GM18511 (cell line): ENCODE results near the gene AOAH.
"Not testable (repeated sequence)": the region's sequence is repeated elsewhere in the genome, so short reads cannot be mapped to it uniquely, and the experiment has no call there.

ENCODE experiments used
- ATAC-seq: cut with Tn5 transposase; IDR thresholded peaks from one replicate; pipeline ENCODE4 v1.9.1; 2021; ENCODE audit warnings: mild to moderate bottlenecking, moderate library complexity; ENCODE audit not compliant: unreplicated experiment

Gene AOAH

GRCh38 chr7:36514289-36515243 is 209.7 kb downstream of the AOAH start:
- ATAC-seq = no peak

GRCh38 chr7:36513393-36513792 is 210.9 kb downstream of the AOAH start:
- no peak for ATAC-seq

- ATAC-seq = no peak
Measured at GRCh38 chr7:36512616-36513015, 211.7 kb downstream of the AOAH start.

- ATAC-seq = no peak
Measured at GRCh38 chr7:36509962-36510361, 214.3 kb downstream of the AOAH start.

GRCh38 chr7:36507475-36508440 is 216.5 kb downstream of the AOAH start:
- no peak for ATAC-seq

GRCh38 chr7:36506820-36507219 is 217.5 kb downstream of the AOAH start:
- no peak for ATAC-seq

- ATAC-seq = no peak
Measured at GRCh38 chr7:36506130-36506798, 218.0 kb downstream of the AOAH start.

GRCh38 chr7:36504617-36505016 is 219.7 kb downstream of the AOAH start:
- not testable (repeated sequence) for ATAC-seq

- ATAC-seq = not testable (repeated sequence)
Measured at GRCh38 chr7:36504216-36504615, 220.1 kb downstream of the AOAH start.

- no peak for ATAC-seq
Measured at GRCh38 chr7:36497775-36498174, 226.5 kb downstream of the AOAH start.

- not testable (repeated sequence) for ATAC-seq
Measured at GRCh38 chr7:36497176-36497575, 227.1 kb downstream of the AOAH start.

GRCh38 chr7:36496576-36496975 is 227.7 kb downstream of the AOAH start:
- ATAC-seq = no peak

- ATAC-seq = no peak
Measured at GRCh38 chr7:36491317-36491716, 233.0 kb downstream of the AOAH start.

- ATAC-seq = no peak
Measured at GRCh38 chr7:36490419-36490830, 233.9 kb downstream of the AOAH start.

GRCh38 chr7:36488672-36489071 is 235.6 kb downstream of the AOAH start:
- not testable (repeated sequence) for ATAC-seq

GRCh38 chr7:36487756-36488336 is 236.4 kb downstream of the AOAH start:
- ATAC-seq = no peak

GRCh38 chr7:36486336-36486735 is 238.0 kb downstream of the AOAH start:
- no peak for ATAC-seq

GRCh38 chr7:36484265-36484664 is 240.0 kb downstream of the AOAH start:
- ATAC-seq = no peak

GRCh38 chr7:36483853-36484252 is 240.4 kb downstream of the AOAH start:
- ATAC-seq = not testable (repeated sequence)

GRCh38 chr7:36478745-36479144 is 245.5 kb downstream of the AOAH start:
- no peak for ATAC-seq
